LNCAP (cell line): ENCODE measurements around the gene SLC4A1.

ENCODE experiments used
- CTCF ChIP-seq: fragments of 450-650 bp; IDR thresholded peaks from 2 replicates; pipeline ENCODE4 v1.5.1; 2017; ENCODE audit warnings: mild to moderate bottlenecking

The SLC4A1 gene

DNA sequence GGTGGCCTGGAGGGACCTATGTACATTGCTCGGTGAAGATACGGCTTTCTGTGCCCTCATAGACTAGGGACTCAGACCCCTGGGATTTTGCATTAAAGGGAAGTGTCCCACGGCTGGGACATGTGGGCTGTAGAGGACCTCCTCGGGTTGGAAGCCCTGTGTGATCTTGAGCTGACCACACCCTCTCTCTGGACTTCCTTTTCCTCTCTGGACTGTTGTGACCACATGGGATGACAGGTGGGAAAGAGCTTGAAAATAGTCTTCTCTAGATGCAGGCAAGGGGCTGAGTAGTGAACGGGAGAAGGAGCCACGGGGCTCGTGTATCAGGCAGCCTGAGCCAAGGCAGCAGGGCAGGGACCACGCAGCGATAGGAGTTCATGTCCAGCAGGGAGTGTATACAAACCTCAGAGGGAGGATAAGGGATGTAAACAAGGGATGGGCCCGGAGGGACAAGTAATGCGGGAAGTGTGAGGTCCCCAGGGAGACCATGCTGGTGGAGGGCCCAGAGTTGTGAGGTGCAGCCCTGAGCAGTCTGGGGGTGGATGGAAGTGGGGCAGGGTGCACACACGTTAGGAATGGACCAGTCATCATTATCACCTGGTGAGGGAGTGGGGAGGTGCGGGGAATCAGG, 4.5 kb upstream of the SLC4A1 start:
- TF ChIP-seq CTCF = no peak

- no peak for TF ChIP-seq CTCF
Measured at GRCh38 chr17:44269535-44270240, 1.8 kb upstream of the SLC4A1 start.

GRCh38 chr17:44268709-44269534, 987 bp upstream of the SLC4A1 start:
- TF ChIP-seq CTCF = no peak

- no peak for TF ChIP-seq CTCF
Measured at GRCh38 chr17:44267165-44267455, 825 bp downstream of the SLC4A1 start.

DNA sequence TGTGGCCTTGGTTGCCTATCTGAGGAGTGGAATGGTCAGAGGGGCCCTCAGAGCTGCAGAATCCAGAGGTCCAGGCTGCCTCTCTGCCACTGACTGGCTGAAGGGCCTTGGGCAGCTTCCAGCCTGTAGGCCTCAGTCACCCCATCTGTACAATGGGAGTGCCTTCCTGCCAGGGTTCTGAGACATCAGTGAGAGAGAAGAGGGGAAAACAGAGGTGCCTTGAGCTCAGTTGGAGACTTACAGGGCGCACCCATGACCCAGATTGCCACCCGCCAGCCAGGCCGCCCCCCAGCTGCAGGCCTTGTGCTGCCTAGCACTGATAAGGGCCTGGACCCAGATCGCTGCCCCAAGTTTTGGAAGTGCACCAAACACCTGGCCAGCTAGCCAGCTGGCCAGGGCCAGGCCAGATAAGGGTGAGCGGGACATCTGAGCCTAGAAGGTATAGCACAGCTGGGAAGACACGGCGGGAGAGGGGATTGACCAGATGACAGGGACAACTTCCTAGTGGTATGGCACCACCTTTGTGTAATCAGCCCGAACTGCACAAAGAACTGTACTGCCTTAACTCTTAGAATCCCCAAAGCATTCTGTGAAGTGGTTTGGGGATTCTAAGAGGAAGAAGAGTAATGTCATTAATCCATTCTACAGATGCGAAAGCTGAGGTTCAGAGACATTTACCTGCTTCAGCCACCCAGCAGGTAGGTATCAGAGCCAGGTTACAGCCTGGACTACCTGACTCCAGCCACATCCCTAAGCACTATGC, 1.4 kb downstream of the SLC4A1 start:
- no peak for TF ChIP-seq CTCF

DNA sequence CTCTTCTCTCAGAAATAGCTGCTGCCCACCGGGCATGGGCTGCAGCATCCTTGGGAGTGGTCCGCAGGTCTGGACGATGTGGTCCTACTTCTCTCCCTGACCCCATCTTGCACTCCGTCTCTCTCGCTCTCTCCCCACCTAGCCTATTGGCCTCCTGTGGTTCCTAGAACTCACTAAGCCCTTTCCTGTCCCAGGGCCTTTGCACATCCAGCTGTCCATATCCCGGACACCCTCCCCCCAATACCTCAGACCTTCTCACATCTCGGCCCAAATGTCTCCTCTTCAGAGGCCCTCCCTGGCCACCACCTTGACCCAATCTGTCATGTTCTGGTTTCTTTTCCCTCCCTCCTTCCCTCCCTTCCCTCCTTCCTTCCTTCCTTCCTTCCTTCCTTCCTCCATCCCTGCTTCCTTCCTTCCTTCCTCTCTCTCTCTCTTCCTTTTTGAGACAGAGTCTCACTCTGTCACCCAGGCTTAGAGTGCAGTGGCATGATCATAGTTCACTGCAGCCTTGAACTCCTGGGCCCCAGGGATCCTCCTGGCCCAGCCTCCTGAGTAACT, 4.5 kb downstream of the SLC4A1 start:
- TF ChIP-seq CTCF = no peak

DNA sequence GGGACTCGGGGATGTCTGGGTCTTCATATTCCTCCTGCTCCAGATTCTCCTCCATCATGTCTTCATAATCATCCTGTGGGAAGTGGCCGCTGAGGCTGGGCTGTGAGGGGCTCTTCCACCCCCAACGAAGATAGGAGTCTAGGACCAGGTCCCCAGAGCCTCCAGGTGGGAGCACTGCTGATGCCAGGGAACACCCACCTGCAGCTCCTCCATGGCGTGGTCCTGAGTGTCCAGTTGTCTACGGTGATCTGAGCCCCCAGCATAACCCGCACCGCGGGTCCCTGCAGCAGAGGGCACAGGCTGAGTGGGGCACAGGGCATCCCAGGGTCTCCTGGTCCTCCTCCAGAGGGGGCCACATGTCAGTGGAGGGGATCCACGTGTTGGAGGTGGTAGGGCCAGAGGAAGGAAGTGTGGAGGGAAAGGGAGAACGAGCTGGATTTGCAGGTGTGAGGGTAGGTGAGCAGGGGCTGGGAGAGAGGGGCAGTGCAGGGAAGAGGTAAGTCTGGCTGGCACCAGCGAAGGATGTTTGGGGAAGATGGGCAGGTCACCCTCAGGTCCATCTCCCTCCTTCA, 5.2 kb downstream of the SLC4A1 start:
- no peak for TF ChIP-seq CTCF
